ENCODE results near the gene PCSK2.

Gene PCSK2

GRCh38 chr20:17445543-17445942 lies 218.7 kb downstream of the PCSK2 start:
- no peak for DNase-seq (ENCODE audit: low read depth in 2 of 2)

GRCh38 chr20:17446171-17446570 lies 219.3 kb downstream of the PCSK2 start:
- DNase-seq (ENCODE audit: low read depth in 2 of 2): no peak

- no peak for DNase-seq (ENCODE audit: low read depth in 2 of 2)
Observed at GRCh38 chr20:17448071-17448470, 221.2 kb downstream of the PCSK2 start.

GRCh38 chr20:17449031-17449430 lies 222.2 kb downstream of the PCSK2 start:
- DNase-seq (ENCODE audit: low read depth in 2 of 2): no peak

GRCh38 chr20:17452441-17452840 lies 225.6 kb downstream of the PCSK2 start:
- DNase-seq (ENCODE audit: low read depth in 2 of 2): no peak

- no peak for DNase-seq (ENCODE audit: low read depth in 2 of 2)
Observed at GRCh38 chr20:17453592-17453991, 226.8 kb downstream of the PCSK2 start.

GRCh38 chr20:17456279-17456678 lies 229.4 kb downstream of the PCSK2 start:
- DNase-seq (ENCODE audit: low read depth in 2 of 2): no peak

GRCh38 chr20:17457079-17457478 lies 230.2 kb downstream of the PCSK2 start:
- no peak for DNase-seq (ENCODE audit: low read depth in 2 of 2)

GRCh38 chr20:17457588-17458190 lies 230.8 kb downstream of the PCSK2 start:
- DNase-seq (ENCODE audit: low read depth in 2 of 2): no peak

GRCh38 chr20:17460119-17460518 lies 233.3 kb downstream of the PCSK2 start:
- DNase-seq (ENCODE audit: low read depth in 2 of 2): no peak

- DNase-seq (ENCODE audit: low read depth in 2 of 2): no peak
Observed at GRCh38 chr20:17461941-17462340, 235.1 kb downstream of the PCSK2 start.

- DNase-seq (ENCODE audit: low read depth in 2 of 2): no peak
Observed at GRCh38 chr20:17463711-17464110, 236.9 kb downstream of the PCSK2 start.

GRCh38 chr20:17465236-17465635 lies 238.4 kb downstream of the PCSK2 start:
- no peak for DNase-seq (ENCODE audit: low read depth in 2 of 2)

- no peak for DNase-seq (ENCODE audit: low read depth in 2 of 2)
Observed at GRCh38 chr20:17466641-17467040, 239.8 kb downstream of the PCSK2 start.

- DNase-seq (ENCODE audit: low read depth in 2 of 2): no peak
Observed at GRCh38 chr20:17467120-17467655, 240.3 kb downstream of the PCSK2 start.

- DNase-seq (ENCODE audit: low read depth in 2 of 2): no peak
Observed at GRCh38 chr20:17468073-17468840, 241.4 kb downstream of the PCSK2 start.

GRCh38 chr20:17469246-17470030 lies 242.6 kb downstream of the PCSK2 start:
- no peak for DNase-seq (ENCODE audit: low read depth in 2 of 2)

GRCh38 chr20:17470521-17470920 lies 243.7 kb downstream of the PCSK2 start:
- no peak for DNase-seq (ENCODE audit: low read depth in 2 of 2)

- no peak for DNase-seq (ENCODE audit: low read depth in 2 of 2)
Observed at GRCh38 chr20:17470973-17471372, 244.1 kb downstream of the PCSK2 start.

- DNase-seq (ENCODE audit: low read depth in 2 of 2): no peak
Observed at GRCh38 chr20:17471606-17472187, 244.9 kb downstream of the PCSK2 start.

GRCh38 chr20:17473659-17474058 lies 246.8 kb downstream of the PCSK2 start:
- no peak for DNase-seq (ENCODE audit: low read depth in 2 of 2)

GRCh38 chr20:17479063-17479657 lies 252.3 kb downstream of the PCSK2 start:
- DNase-seq (ENCODE audit: low read depth in 2 of 2): no peak

All from activated CD8-positive, alpha-beta memory T cell treated with anti-CD3 and anti-CD28 coated beads for 4 hours (primary cell).